IMR-90 (cell line): ENCODE results near the gene GJB3. TPM values are rescaled to one million over a fixed set of nuclear protein-coding genes. Genes with fewer than 3 reads are reported as not detected.

Experiments used
- ATAC-seq: fragments of 200-7000 bp; cut with Tn5 transposase; 2 replicates; pipeline ENCODE4 v1.9.1; 2020; ENCODE audit warnings: low read depth, mild to moderate bottlenecking, moderate library complexity
- BruUV-seq: library from RNA; stranded (reverse); fragments of 400-500 nt; replicated peaks from 2 replicates; lab custom pipeline; 2021; lab: Mats Ljungman, UMichigan
- CTCF ChIA-PET: fragments of 300-600 bp; formaldehyde crosslinking; extraction: SDS; loops from one replicate; lab custom pipeline; 2021; ENCODE audit warnings: antibody characterized with exemption; lab: Yijun Ruan, JAX
- POLR2A ChIA-PET: fragments of 300-600 bp; sonication (Branson Sonifier 250); formaldehyde crosslinking; loops from one replicate; lab custom pipeline; 2022; ENCODE audit warnings: antibody characterized with exemption; ENCODE audit not compliant: unreplicated experiment; lab: Charles Lee
- DNase-seq: peaks from one replicate; pipeline ENCODE4 v3.0.0; 2013
- H2AFZ ChIP-seq: replicated peaks from 2 replicates; pipeline ENCODE3; 2013; ENCODE audit warnings: low read length, mild to moderate bottlenecking; ENCODE audit not compliant: poor library complexity
- H2AK5ac ChIP-seq: 2 replicates; pipeline ENCODE4 v1.6.1; 2013; ENCODE audit warnings: low read depth, low read length, inconsistent platforms
- H2AK9ac ChIP-seq: replicated peaks from 2 replicates; pipeline ENCODE3; 2013; ENCODE audit warnings: mild to moderate bottlenecking, low read depth, low read length, moderate library complexity; ENCODE audit not compliant: poor library complexity
- H2BK120ac ChIP-seq: 2 replicates; pipeline ENCODE4 v1.6.1; 2013; ENCODE audit warnings: low read depth, low read length, inconsistent platforms
- H2BK15ac ChIP-seq: 3 replicates; pipeline ENCODE4 v1.6.1; 2013; ENCODE audit warnings: low read depth, low read length, inconsistent platforms
- H2BK20ac ChIP-seq: 2 replicates; pipeline ENCODE4 v1.6.1; 2013; ENCODE audit warnings: low read depth, mild to moderate bottlenecking, inconsistent platforms, low read length, moderate library complexity
- H2BK5ac ChIP-seq: 2 replicates; pipeline ENCODE4 v1.6.1; 2013; ENCODE audit warnings: mild to moderate bottlenecking, low read depth, low read length, inconsistent platforms; ENCODE audit not compliant: poor library complexity, severe bottlenecking
- H3K14ac ChIP-seq: replicated peaks from 2 replicates; pipeline ENCODE4 v1.6.1; 2013; ENCODE audit warnings: low read depth, low read length, inconsistent platforms
- H3K18ac ChIP-seq: 2 replicates; pipeline ENCODE4 v1.6.1; 2013; ENCODE audit warnings: low read depth, low read length, control low read depth
- H3K23ac ChIP-seq: 2 replicates; pipeline ENCODE4 v1.6.1; 2013; ENCODE audit warnings: low read depth, low read length, inconsistent platforms
- H3K27ac ChIP-seq: 2 replicates; pipeline ENCODE4 v1.5.1; 2013; ENCODE audit warnings: mild to moderate bottlenecking, control low read depth, low read length; ENCODE audit not compliant: insufficient read depth
- H3K27me3 ChIP-seq: 2 replicates; pipeline ENCODE4 v1.6.1; 2013; ENCODE audit warnings: low read length; ENCODE audit not compliant: control insufficient read depth, insufficient read depth
- H3K36me3 ChIP-seq: 2 replicates; pipeline ENCODE4 v1.6.1; 2013; ENCODE audit warnings: low read length, mixed read lengths; ENCODE audit not compliant: control insufficient read depth, insufficient read depth
- H3K4ac ChIP-seq: 2 replicates; pipeline ENCODE4 v1.6.1; 2013; ENCODE audit warnings: low read depth, low read length, inconsistent platforms
- H3K4me1 ChIP-seq: 2 replicates; pipeline ENCODE4 v1.6.1; 2013; ENCODE audit warnings: low read length, mixed read lengths; ENCODE audit not compliant: control insufficient read depth, insufficient read depth
- H3K4me2 ChIP-seq: 2 replicates; pipeline ENCODE4 v1.6.1; 2013; ENCODE audit warnings: low read depth, mild to moderate bottlenecking, control low read depth, low read length, moderate library complexity
- H3K4me3 ChIP-seq: 2 replicates; pipeline ENCODE4 v1.5.1; 2013; ENCODE audit warnings: low read depth, mild to moderate bottlenecking, control low read depth, low read length, moderate library complexity; ENCODE audit not compliant: insufficient read depth
- H3K56ac ChIP-seq: 2 replicates; pipeline ENCODE4 v1.6.1; 2013; ENCODE audit warnings: low read length, inconsistent platforms; ENCODE audit not compliant: insufficient read depth; ENCODE audit errors: extremely low read depth
- H3K79me1 ChIP-seq, 2 experiments: 2 replicates each; pipeline ENCODE4 v1.6.1; 2013; ENCODE audit warnings: low read length in 2 of 2, inconsistent platforms in 1 of 2, low read depth in 1 of 2
- H3K9ac ChIP-seq: 2 replicates; pipeline ENCODE4 v1.6.1; 2013; ENCODE audit warnings: low read depth, low read length, control low read depth
- H3K9me1 ChIP-seq: 2 replicates; pipeline ENCODE4 v1.6.1; 2013; ENCODE audit warnings: low read length, inconsistent platforms; ENCODE audit not compliant: insufficient read depth
- H3K9me3 ChIP-seq: 2 replicates; pipeline ENCODE4 v1.6.1; 2013; ENCODE audit warnings: low read length; ENCODE audit not compliant: control insufficient read depth, insufficient read depth
- H4K20me1 ChIP-seq: 2 replicates; pipeline ENCODE4 v1.6.1; 2013; ENCODE audit warnings: low read length, inconsistent platforms; ENCODE audit not compliant: insufficient read depth
- H4K5ac ChIP-seq: 2 replicates; pipeline ENCODE4 v1.6.1; 2013; ENCODE audit warnings: mild to moderate bottlenecking, low read depth, low read length, control low read depth
- H4K8ac ChIP-seq, 2 experiments: 2 replicates each; pipeline ENCODE4 v1.6.1; 2013; ENCODE audit warnings: low read depth in 2 of 2, low read length in 2 of 2, control low read depth in 1 of 2, inconsistent platforms in 1 of 2
- H4K91ac ChIP-seq: 2 replicates; pipeline ENCODE4 v1.6.1; 2013; ENCODE audit warnings: low read depth, low read length, inconsistent platforms; ENCODE audit not compliant: insufficient read depth
- CHD1 ChIP-seq: IDR thresholded peaks from 2 replicates; pipeline ENCODE4 v1.6.1; 2012; ENCODE audit warnings: low read depth, low read length, improper control_type of control experiment
- FOS ChIP-seq: fragments of 150-350 bp; IDR thresholded peaks from 2 replicates; pipeline ENCODE4 v1.6.1; 2016; ENCODE audit warnings: low read depth, low read length
- RAD21 ChIP-seq: IDR thresholded peaks from 2 replicates; pipeline ENCODE4 v1.6.1; 2012; ENCODE audit warnings: low read length, improper control_type of control experiment
- WGBS, 2 experiments: methylation state at CpG; one replicate each; pipeline versions ENCODE4 v1.1.5 to v1.1.7; 2013; ENCODE audit warnings: missing lambda C conversion rate in 2 of 2; ENCODE audit not compliant: insufficient read length in 1 of 2; ENCODE audit errors: extremely low coverage in 2 of 2; 5-methylcytosine and 5-hydroxymethylcytosine counted together
- dilution Hi-C: fragments of 300-500 bp; cut with HindIII; formaldehyde crosslinking; loops from one replicate; pipeline ENCODE4 v1.14.3; 2018; ENCODE audit warnings: low sequenced_read_pairs; ENCODE audit not compliant: unreplicated experiment
- in situ Hi-C: fragments of 300-500 bp; cut with MboI; formaldehyde crosslinking; loops from 3 replicates; pipeline ENCODE4 v1.14.3; 2019; ENCODE audit warnings: low sequenced_read_pairs, inconsistent platforms, mixed read lengths
- intact Hi-C: fragments of 100-400 bp; cut with micrococcal nuclease; formaldehyde crosslinking; loops from 2 replicates; pipeline ENCODE4 v1.10.0; 2022
- polyA plus RNA-seq, 3 experiments: library from polyadenylated mRNA; depleted of rRNA; stranded (reverse); fragments of >200 nt; gene quantifications; 2 replicates each; pipeline ENCODE4 v1.2.3, GENCODE V29; 2012; ENCODE audit warnings: low replicate concordance in 1 of 3
- total RNA-seq: library from RNA; depleted of rRNA; stranded (reverse); fragments of >200 nt; gene quantifications from 2 replicates; pipeline ENCODE4 v1.2.3, GENCODE V29; 2012

Gene GJB3
- total and polyA plus RNA-seq, 2 of the 4 experiments (the other 2 are of a cell fraction): not detected

DNA sequence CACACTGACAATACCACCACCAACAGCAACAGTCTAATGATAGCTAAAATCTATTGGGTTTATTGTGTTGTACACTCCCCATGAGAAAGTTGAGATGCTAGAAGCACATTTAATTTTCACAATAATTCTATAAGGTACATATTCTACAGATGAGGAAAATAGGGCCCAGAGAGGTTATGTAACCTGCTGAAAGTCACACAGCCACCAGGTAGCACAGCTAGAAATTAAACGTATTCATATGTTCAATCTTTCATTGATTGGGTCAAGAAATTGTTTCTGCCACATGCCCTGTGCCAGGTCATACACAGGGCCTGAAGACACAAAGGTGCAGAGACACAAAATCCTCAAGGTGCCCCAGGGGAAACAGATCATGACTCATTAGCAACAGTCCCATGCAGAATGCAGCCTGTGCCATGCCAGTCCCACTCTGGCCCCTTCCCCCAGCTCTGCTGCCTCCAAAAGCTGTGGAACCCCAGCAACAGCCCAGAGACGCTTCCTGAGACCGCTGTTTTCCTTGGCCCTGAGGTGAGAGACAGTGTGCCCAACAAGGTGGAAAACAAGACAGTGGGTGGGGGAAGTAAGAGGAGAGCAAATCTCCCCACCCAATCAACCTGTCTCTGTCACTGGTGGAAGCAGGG lies 43.9 kb downstream of the GJB3 start:
- Histone ChIP-seq H2BK120ac (no peak overlapping the region), H3K4me3 (no peak overlapping the region), H3K9ac (no peak overlapping the region), H4K5ac (no peak overlapping the region), H2AK9ac (no peak overlapping the region), H4K91ac (no peak overlapping the region), H3K27ac (no peak overlapping the region), H2BK20ac (no peak overlapping the region), H2AFZ (peak overlapping the region; percentile 14), H3K36me3 (no peaks in the 10 kb centered on the region), H3K9me1 (no peaks in the 10 kb centered on the region), H3K18ac (no peak overlapping the region), H2BK5ac (no peak overlapping the region), H2AK5ac (no peak overlapping the region), H3K23ac (no peak overlapping the region), H3K4me1 (no peaks in the 10 kb centered on the region), H3K27me3 (no peaks in the 10 kb centered on the region), H4K20me1 (no peaks in the 10 kb centered on the region), H3K4me2 (no peak overlapping the region), H3K4ac (no peak overlapping the region), H2BK15ac (no peak overlapping the region), H3K79me1 (no peaks in the 10 kb centered on the region), H3K56ac (no peak overlapping the region), H3K9me3 (no peaks in the 10 kb centered on the region), H3K14ac (no peak overlapping the region), H4K8ac (no peak overlapping the region)
- TF ChIP-seq CHD1 (no peak), RAD21 (no peak), FOS (no peak)
- ChIA-PET POLR2A (no interaction called here), CTCF (no interaction called here)
- intact Hi-C loops (no loop called here), in situ Hi-C loops (no loop called here), dilution Hi-C loops (no loop called here)
- BruUV-seq: no TSS peak
- DNase-seq (no peak), ATAC-seq (no peak)
- WGBS, 2 experiments: 86% methylated on average over 1 of the region's 3 CpGs; no CpG with 5 or more reads in 1 of the 2 experiments
